ENCODE measurements around the gene POLR1E.
"Not testable (repeated sequence)": the region's sequence is repeated elsewhere in the genome, so short reads cannot be mapped to it uniquely, and the experiment has no call there.

POLR1E gene

GRCh38 chr9:37507566-37508134, 21.9 kb downstream of the POLR1E start:
- no peak for DNase-seq

GRCh38 chr9:37508135-37508833, 22.5 kb downstream of the POLR1E start:
- DNase-seq = no peak

- no peak for DNase-seq
Observed at GRCh38 chr9:37508834-37509206, 23.1 kb downstream of the POLR1E start.

GRCh38 chr9:37509536-37509935, 23.8 kb downstream of the POLR1E start:
- no peak for DNase-seq

- DNase-seq = not testable (repeated sequence)
Observed at GRCh38 chr9:37510053-37510452, 24.3 kb downstream of the POLR1E start.

- DNase-seq = no peak
Observed at GRCh38 chr9:37511016-37512010, 25.6 kb downstream of the POLR1E start.

GRCh38 chr9:37512437-37512836, 26.7 kb downstream of the POLR1E start:
- no peak for DNase-seq

- DNase-seq = not testable (repeated sequence)
Observed at GRCh38 chr9:37514415-37514814, 28.7 kb downstream of the POLR1E start.

GRCh38 chr9:37514999-37515398, 29.3 kb downstream of the POLR1E start:
- no peak for DNase-seq

GRCh38 chr9:37515620-37516258, 30.0 kb downstream of the POLR1E start:
- no peak for DNase-seq

GRCh38 chr9:37517923-37518322, 32.2 kb downstream of the POLR1E start:
- DNase-seq = no peak

GRCh38 chr9:37520641-37521040, 34.9 kb downstream of the POLR1E start:
- DNase-seq = no peak

- DNase-seq = no peak
Observed at GRCh38 chr9:37521111-37521510, 35.4 kb downstream of the POLR1E start.

GRCh38 chr9:37522971-37523370, 37.2 kb downstream of the POLR1E start:
- DNase-seq = no peak

GRCh38 chr9:37523916-37524315, 38.2 kb downstream of the POLR1E start:
- DNase-seq = no peak

GRCh38 chr9:37528652-37529471, 43.1 kb downstream of the POLR1E start:
- DNase-seq = no peak

GRCh38 chr9:37531699-37532098, 46.0 kb downstream of the POLR1E start:
- no peak for DNase-seq

GRCh38 chr9:37534412-37534811, 48.7 kb downstream of the POLR1E start:
- no peak for DNase-seq

GRCh38 chr9:37534901-37535300, 49.2 kb downstream of the POLR1E start:
- no peak for DNase-seq

GRCh38 chr9:37538099-37538498, 52.4 kb downstream of the POLR1E start:
- no peak for DNase-seq

- DNase-seq = no peak
Observed at GRCh38 chr9:37539634-37540033, 53.9 kb downstream of the POLR1E start.

GRCh38 chr9:37540634-37541033, 54.9 kb downstream of the POLR1E start:
- no peak for DNase-seq
